ENCODE results near the gene DENND2D.

GRCh38 chr1:111172463-111172862 is 28.0 kb downstream of the DENND2D start:
- TF ChIP-seq CTCF (IDR thresholded peaks at IDR 0.05): no peak
- TF ChIP-seq POLR2A (IDR thresholded peaks at IDR 0.05): no peak
